MM.1S (cell line): ENCODE data around the gene LRRTM1.

Source experiments
- CTCF ChIP-seq: fragments of 300-600 bp; sonication (generic); IDR thresholded peaks from 2 replicates; pipeline ENCODE4 v1.5.1; 2016; ENCODE audit warnings: antibody characterized with exemption, low read length, mixed read lengths
- EZH2 ChIP-seq: fragments of 300-600 bp; sonication (generic); optimal IDR thresholded peaks from 2 replicates; pipeline ENCODE3; 2017; ENCODE audit warnings: low read depth, mild to moderate bottlenecking, antibody characterized with exemption, low read length, mixed read lengths
- EZH2phosphoT487 ChIP-seq: fragments of 300-600 bp; sonication (generic); IDR thresholded peaks from 2 replicates; pipeline ENCODE4 v1.6.1; 2018; ENCODE audit warnings: antibody characterized with exemption, low read length

DNA sequence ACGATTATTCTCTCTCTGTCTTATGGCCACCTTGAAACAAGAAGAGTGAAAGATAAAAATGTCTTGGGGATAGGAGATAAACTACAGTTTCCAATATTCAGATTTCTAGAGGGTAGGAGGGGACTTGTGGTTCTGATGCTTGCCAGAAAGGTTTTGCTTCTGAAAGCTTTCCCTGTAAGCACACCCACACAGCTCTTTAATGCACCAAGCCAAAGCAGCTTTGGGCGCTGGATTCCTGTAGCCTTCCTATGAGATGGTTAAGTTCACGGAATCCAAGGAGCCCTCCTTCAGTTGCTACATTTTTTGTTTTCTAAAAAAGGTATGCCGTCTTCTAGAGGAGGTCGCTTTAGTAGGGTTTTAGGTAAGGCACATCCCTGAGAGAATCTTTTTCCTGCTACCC lies 4.9 kb downstream of the LRRTM1 start:
- no peak for TF ChIP-seq EZH2
- TF ChIP-seq EZH2phosphoT487: no peak
- no peak for TF ChIP-seq CTCF
